Spleen (tissue), 7 donors: ENCODE measurements around the gene FAAP100.

Experiments
- CTCF ChIP-seq, 11 experiments: fragments of 200-600 bp in 7 of 11; fragments of 450-650 bp in 4 of 11; sonication (generic) in 4 of 11; IDR thresholded peaks in 8 of 11; conservative IDR thresholded peaks in 3 of 11; 1 replicate in 7 of 11; 2 replicates in 4 of 11; pipeline versions ENCODE4 v1.4.0 to v1.8.0; 2016 to 2021; ENCODE audit warnings: antibody characterized with exemption in 11 of 11, inconsistent platforms in 4 of 11, mild to moderate bottlenecking in 1 of 11
- POLR2A ChIP-seq, 3 donors: fragments of 450-650 bp; IDR thresholded peaks; one replicate each; pipeline ENCODE4 v1.5.1; 2017; ENCODE audit warnings: antibody characterized with exemption in 3 of 3, mild to moderate bottlenecking in 1 of 3
- donor health status: DM: no; HTN: no; CAD: no; lungs with moderate emphysema.
- donor health status: DM: no; HTN: no; CAD: no.
- donor health status: DM: no; HTN: no; CAD: no.

GRCh38 chr17:81524039-81524864 lies 27.9 kb downstream of the FAAP100 start:
- TF ChIP-seq POLR2A (IDR thresholded peaks at IDR 0.05) = no peak
- TF ChIP-seq CTCF (IDR thresholded peaks at IDR 0.05 in 8 of 11, conservative IDR thresholded peaks at IDR 0.05 in 3 of 11) = no peak
